DND-41 (cell line): ENCODE data around the gene TAS2R31.

Source experiments
- EZH2 ChIP-seq: IDR thresholded peaks from 3 replicates; pipeline ENCODE4 v1.6.1; 2012; ENCODE audit warnings: borderline replicate concordance, low read depth, mild to moderate bottlenecking, moderate library complexity, low read length, inconsistent platforms; ENCODE audit not compliant: severe bottlenecking
- TF ChIP-seq, protein P1 (sequence below): IDR thresholded peaks from 2 replicates; pipeline ENCODE4 v1.5.1; 2012; ENCODE audit warnings: borderline replicate concordance, low read length, moderate library complexity, mild to moderate bottlenecking; ENCODE audit not compliant: poor library complexity, severe bottlenecking; ENCODE audit errors: extremely low read depth

DNA sequence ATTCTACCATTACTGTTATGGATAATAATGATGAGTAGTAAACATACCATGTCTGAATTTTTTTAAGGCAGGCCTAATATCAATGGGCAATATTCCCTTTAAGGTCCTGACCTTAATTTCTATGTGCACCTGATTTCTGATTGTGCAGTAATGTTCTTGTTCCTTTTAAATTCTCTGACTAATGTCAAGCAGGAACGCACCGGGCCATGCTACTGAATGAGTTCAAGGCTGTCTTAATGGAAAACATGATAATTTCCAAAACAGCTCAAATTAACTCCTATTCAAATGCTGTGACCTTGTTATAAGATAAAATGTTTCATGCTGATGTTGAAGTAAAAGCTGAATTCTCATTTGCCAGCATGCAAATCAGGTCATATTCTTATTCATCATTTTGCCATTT is 24.1 kb upstream of the TAS2R31 start:
- TF ChIP-seq, protein P1, sequence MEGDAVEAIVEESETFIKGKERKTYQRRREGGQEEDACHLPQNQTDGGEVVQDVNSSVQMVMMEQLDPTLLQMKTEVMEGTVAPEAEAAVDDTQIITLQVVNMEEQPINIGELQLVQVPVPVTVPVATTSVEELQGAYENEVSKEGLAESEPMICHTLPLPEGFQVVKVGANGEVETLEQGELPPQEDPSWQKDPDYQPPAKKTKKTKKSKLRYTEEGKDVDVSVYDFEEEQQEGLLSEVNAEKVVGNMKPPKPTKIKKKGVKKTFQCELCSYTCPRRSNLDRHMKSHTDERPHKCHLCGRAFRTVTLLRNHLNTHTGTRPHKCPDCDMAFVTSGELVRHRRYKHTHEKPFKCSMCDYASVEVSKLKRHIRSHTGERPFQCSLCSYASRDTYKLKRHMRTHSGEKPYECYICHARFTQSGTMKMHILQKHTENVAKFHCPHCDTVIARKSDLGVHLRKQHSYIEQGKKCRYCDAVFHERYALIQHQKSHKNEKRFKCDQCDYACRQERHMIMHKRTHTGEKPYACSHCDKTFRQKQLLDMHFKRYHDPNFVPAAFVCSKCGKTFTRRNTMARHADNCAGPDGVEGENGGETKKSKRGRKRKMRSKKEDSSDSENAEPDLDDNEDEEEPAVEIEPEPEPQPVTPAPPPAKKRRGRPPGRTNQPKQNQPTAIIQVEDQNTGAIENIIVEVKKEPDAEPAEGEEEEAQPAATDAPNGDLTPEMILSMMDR: no peak
- TF ChIP-seq EZH2: no peak
